WTC11 (cell line): ENCODE results near the gene PPP5C. TPM values are rescaled to one million over a fixed set of nuclear protein-coding genes. Genes with fewer than 3 reads are reported as not detected.

Source experiments
- AFF4 ChIP-seq: sonication (generic); formaldehyde crosslinking; IDR thresholded peaks from 2 replicates; pipeline ENCODE4 v1.8.1; 2023; ENCODE audit warnings: mild to moderate bottlenecking, missing genetic modification reagents, borderline replicate concordance
- ARID4B ChIP-seq: sonication (generic); formaldehyde crosslinking; IDR thresholded peaks from 2 replicates; pipeline ENCODE4 v1.8.0; 2023; ENCODE audit warnings: missing genetic modification reagents, mild to moderate bottlenecking, borderline replicate concordance
- ATF2 ChIP-seq: sonication (generic); formaldehyde crosslinking; IDR thresholded peaks from 2 replicates; pipeline ENCODE4 v1.8.1; 2022; ENCODE audit warnings: low read depth, missing genetic modification reagents, borderline replicate concordance
- CBFB ChIP-seq: sonication (generic); formaldehyde crosslinking; IDR thresholded peaks from 2 replicates; pipeline ENCODE4 v1.8.1; 2022; ENCODE audit warnings: mild to moderate bottlenecking, low read depth, missing genetic modification reagents
- CREM ChIP-seq: sonication (generic); formaldehyde crosslinking; IDR thresholded peaks from 2 replicates; pipeline ENCODE4 v1.8.1; 2022; ENCODE audit warnings: mild to moderate bottlenecking, missing genetic modification reagents, moderate library complexity
- CTCF ChIP-seq: fragments of 200-600 bp; IDR thresholded peaks from 2 replicates; pipeline ENCODE4 v1.8.0; 2022; ENCODE audit warnings: antibody characterized with exemption
- ETV6 ChIP-seq: sonication (generic); formaldehyde crosslinking; IDR thresholded peaks from 2 replicates; pipeline ENCODE4 v1.8.1; 2022; ENCODE audit warnings: mild to moderate bottlenecking, missing genetic modification reagents
- FOXK1 ChIP-seq: sonication (generic); formaldehyde crosslinking; IDR thresholded peaks from 2 replicates; pipeline ENCODE4 v1.8.0; 2022; ENCODE audit warnings: mild to moderate bottlenecking, moderate library complexity, missing genetic modification reagents
- GRHL2 ChIP-seq: fragments of 250-450 bp; sonication (Bioruptor Pico); IDR thresholded peaks from 2 replicates; pipeline ENCODE4 v1.8.0; 2022; ENCODE audit warnings: mild to moderate bottlenecking, moderate library complexity; ENCODE audit not compliant: insufficient replicate concordance, severe bottlenecking
- HMGA2 ChIP-seq: fragments of 250-450 bp; sonication (Bioruptor Pico); IDR thresholded peaks from 2 replicates; pipeline ENCODE4 v1.4.0; 2021; ENCODE audit warnings: mild to moderate bottlenecking, moderate library complexity
- NFE2L1 ChIP-seq: sonication (generic); formaldehyde crosslinking; IDR thresholded peaks from 2 replicates; pipeline ENCODE4 v1.8.1; 2023; ENCODE audit warnings: missing genetic modification reagents
- PRRX2 ChIP-seq: fragments of 250-450 bp; sonication (Bioruptor Pico); IDR thresholded peaks from 2 replicates; pipeline ENCODE4 v1.8.0; 2021; ENCODE audit warnings: mild to moderate bottlenecking
- SOX15 ChIP-seq: fragments of 250-450 bp; sonication (Bioruptor Pico); IDR thresholded peaks from 2 replicates; pipeline ENCODE4 v1.9.0; 2021; ENCODE audit warnings: mild to moderate bottlenecking
- STAT6 ChIP-seq: sonication (generic); formaldehyde crosslinking; conservative IDR thresholded peaks from 2 replicates; pipeline ENCODE4 v1.8.1; 2023; ENCODE audit warnings: mild to moderate bottlenecking, low read depth, missing genetic modification reagents, moderate library complexity
- TP53 ChIP-seq: sonication (generic); formaldehyde crosslinking; IDR thresholded peaks from 2 replicates; pipeline ENCODE4 v1.8.1; 2023; ENCODE audit warnings: mild to moderate bottlenecking, missing genetic modification reagents
- USF1 ChIP-seq: sonication (generic); formaldehyde crosslinking; IDR thresholded peaks from 2 replicates; pipeline ENCODE4 v1.8.0; 2022; ENCODE audit warnings: mild to moderate bottlenecking, missing genetic modification reagents
- ZBTB21 ChIP-seq: sonication (generic); formaldehyde crosslinking; IDR thresholded peaks from 2 replicates; pipeline ENCODE4 v1.8.1; 2023; ENCODE audit warnings: mild to moderate bottlenecking, missing genetic modification reagents, borderline replicate concordance
- ZMAT4 ChIP-seq: fragments of 250-450 bp; sonication (Bioruptor Pico); IDR thresholded peaks from 2 replicates; pipeline ENCODE4 v1.9.0; 2021; ENCODE audit warnings: mild to moderate bottlenecking
- ZNF138 ChIP-seq: sonication (generic); formaldehyde crosslinking; conservative IDR thresholded peaks from 2 replicates; pipeline ENCODE4 v1.8.1; 2022; ENCODE audit warnings: mild to moderate bottlenecking, moderate library complexity, missing genetic modification reagents
- ZNF263 ChIP-seq: sonication (generic); formaldehyde crosslinking; IDR thresholded peaks from 2 replicates; pipeline ENCODE4 v1.8.1; 2022; ENCODE audit warnings: low read depth, mild to moderate bottlenecking, moderate library complexity, missing genetic modification reagents
- total RNA-seq: library from RNA; stranded (reverse); gene quantifications from 3 replicates; pipeline ENCODE4 v1.2.3, GENCODE V29; 2021
- TF ChIP-seq, protein P1 (sequence below): sonication (generic); formaldehyde crosslinking; IDR thresholded peaks from 2 replicates; pipeline ENCODE4 v1.8.1; 2022; ENCODE audit warnings: mild to moderate bottlenecking, missing genetic modification reagents, moderate library complexity, borderline replicate concordance

The PPP5C gene
- total RNA-seq, 1 experiment from 2014 or later: 107 TPM

GRCh38 chr19:46407856-46408663 is 61.2 kb downstream of the PPP5C start (continued):
- no peak for TF ChIP-seq CTCF
- no peak for TF ChIP-seq GRHL2 (CRISPR knock-in tag)
- no peak for TF ChIP-seq ATF2 (CRISPR knock-in tag)
- no peak for TF ChIP-seq ZBTB21
- peak; percentile 38; the same call in 1 of the 2 replicates for TF ChIP-seq USF1
- TF ChIP-seq STAT6 (CRISPR knock-in tag): no peak
- TF ChIP-seq ZMAT4 (CRISPR knock-in tag): no peak
- no peak for TF ChIP-seq CREM
- TF ChIP-seq CBFB: no peak
- TF ChIP-seq, protein P1, sequence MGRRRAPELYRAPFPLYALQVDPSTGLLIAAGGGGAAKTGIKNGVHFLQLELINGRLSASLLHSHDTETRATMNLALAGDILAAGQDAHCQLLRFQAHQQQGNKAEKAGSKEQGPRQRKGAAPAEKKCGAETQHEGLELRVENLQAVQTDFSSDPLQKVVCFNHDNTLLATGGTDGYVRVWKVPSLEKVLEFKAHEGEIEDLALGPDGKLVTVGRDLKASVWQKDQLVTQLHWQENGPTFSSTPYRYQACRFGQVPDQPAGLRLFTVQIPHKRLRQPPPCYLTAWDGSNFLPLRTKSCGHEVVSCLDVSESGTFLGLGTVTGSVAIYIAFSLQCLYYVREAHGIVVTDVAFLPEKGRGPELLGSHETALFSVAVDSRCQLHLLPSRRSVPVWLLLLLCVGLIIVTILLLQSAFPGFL: no peak
- no peak for TF ChIP-seq FOXK1
- TF ChIP-seq SOX15 (CRISPR knock-in tag): no peak
- TF ChIP-seq ETV6 (CRISPR knock-in tag): 0 out of 2 replicates have a peak, but pooled peaks have one; percentile 24
- no peak for TF ChIP-seq PRRX2
- no peak for TF ChIP-seq TP53 (CRISPR knock-in tag)
- no peak for TF ChIP-seq ZNF263
- TF ChIP-seq AFF4 (CRISPR knock-in tag): 0 out of 2 replicates have a peak, but pooled peaks have one; percentile 20
- no peak for TF ChIP-seq ARID4B (CRISPR knock-in tag)
- TF ChIP-seq NFE2L1: no peak
- TF ChIP-seq HMGA2 (CRISPR knock-in tag): no peak
- TF ChIP-seq ZNF138 (CRISPR knock-in tag): no peak
